ENCODE data around the gene GABRR3. TPM values are rescaled to one million over a fixed set of nuclear protein-coding genes. Genes with fewer than 3 reads are reported as not detected.
A peak's percentile ranks its signal among the peaks of the same experiment; 100 is the strongest.

The GABRR3 gene
- total and polyA plus RNA-seq, 2 experiments from 2014 or later: not detected

GRCh38 chr3:97968376-97968775 is 66.7 kb downstream of the GABRR3 start:
- Histone ChIP-seq H4K20me1 (replicated peaks; ENCODE audit: insufficient read depth) (no peaks in the 10 kb centered on the region; the same call in 1 of the 2 replicates), H3K36me3 (ENCODE audit: insufficient read depth) (no peaks in the 10 kb centered on the region), H3K4me1 (ENCODE audit: insufficient read depth) (no peaks in the 10 kb centered on the region; the same call in 1 of the 2 replicates), H3K9me2 (ENCODE audit: insufficient read depth) (0 out of 2 replicates have a peak, but pooled peaks cover 3% of the 10 kb centered on the region), H2AFZ (no peak overlapping the region), H3K27ac (ENCODE audit: low read depth) (no peak overlapping the region), H3K79me2 (replicated peaks; ENCODE audit: insufficient read depth) (peaks cover 4% of the 10 kb centered on the region; the same call in 1 of the 2 replicates), H3K4me2 (no peak overlapping the region), H3K27me3 (ENCODE audit: insufficient read depth) (peaks cover 9% of the 10 kb centered on the region), H3K4me3 (no peak overlapping the region), H3F3A (replicated peaks; ENCODE audit: low read depth) (no peaks in the 10 kb centered on the region)
- DNase-seq (ENCODE audit: low spot score): no peak
- H3K36me3 Mint-ChIP-seq (ENCODE audit: low read depth): 0 out of 3 replicates have a peak, but pooled peaks cover 3% of the 10 kb centered on the region
- H3K9me3 Mint-ChIP-seq: no peaks in the 10 kb centered on the region
- TF ChIP-seq REST (IDR thresholded peaks at IDR 0.05; ENCODE audit: unreplicated experiment): no peak
- TF ChIP-seq ZNF331 (CRISPR knock-in tag; IDR thresholded peaks at IDR 0.05; ENCODE audit: low read depth): no peak
- no peak for TF ChIP-seq ZNF114 (CRISPR knock-in tag; IDR thresholded peaks at IDR 0.05)
- TF ChIP-seq NANOG (IDR thresholded peaks at IDR 0.05; ENCODE audit: borderline replicate concordance): no peak
- H3K27ac Mint-ChIP-seq: no peak overlapping the region
- ATAC-seq: no peak
- peaks cover 11% of the 10 kb centered on the region for H3K27me3 Mint-ChIP-seq (ENCODE audit: insufficient read depth, low read depth, poor library complexity)
- H3K4me1 Mint-ChIP-seq: peaks cover 29% of the 10 kb centered on the region
- H3K4me3 Mint-ChIP-seq: no peak overlapping the region

DNA sequence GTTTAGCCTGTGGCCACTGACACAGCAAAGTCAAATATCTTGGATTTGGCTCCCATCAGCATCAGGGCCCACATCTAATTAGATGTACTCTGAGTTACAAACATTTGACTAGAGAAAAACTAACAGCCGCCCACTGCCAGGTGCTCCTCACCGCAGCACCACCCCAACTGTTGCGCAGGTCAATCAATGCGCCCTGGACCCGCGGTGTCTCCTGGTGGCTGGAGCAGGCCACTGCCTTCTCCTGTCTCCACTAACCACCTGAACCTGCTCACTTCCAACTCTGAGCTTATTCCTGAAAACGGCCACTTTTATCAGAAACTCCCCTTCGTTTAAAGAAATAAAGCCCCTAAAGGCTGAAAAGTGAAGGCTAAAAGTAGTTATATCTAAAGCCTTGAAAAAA is 67.1 kb downstream of the GABRR3 start:
- peaks cover 5% of the 10 kb centered on the region for H3K27me3 ChIP-seq (ENCODE audit: insufficient read depth)
- ATAC-seq: peak; percentile 70
- H3K27me3 Mint-ChIP-seq (ENCODE audit: insufficient read depth, low read depth, poor library complexity): peaks cover 9% of the 10 kb centered on the region
- H2AFZ ChIP-seq: no peak overlapping the region
- H4K20me1 ChIP-seq (replicated peaks; ENCODE audit: insufficient read depth): no peaks in the 10 kb centered on the region; the same call in 1 of the 2 replicates
- H3K4me3 Mint-ChIP-seq: no peak overlapping the region
- peak; percentile 56 for DNase-seq (ENCODE audit: low spot score)
- no peak overlapping the region for H3K4me2 ChIP-seq
- H3K4me1 Mint-ChIP-seq: peaks cover 29% of the 10 kb centered on the region
- H3K9me3 Mint-ChIP-seq: no peaks in the 10 kb centered on the region
- H3K4me3 ChIP-seq: no peak overlapping the region
- H3K4me1 ChIP-seq (ENCODE audit: insufficient read depth): no peaks in the 10 kb centered on the region; the same call in 1 of the 2 replicates
- H3K79me2 ChIP-seq (replicated peaks; ENCODE audit: insufficient read depth): peaks cover 4% of the 10 kb centered on the region; the same call in 1 of the 2 replicates
- H3K36me3 ChIP-seq (ENCODE audit: insufficient read depth): no peaks in the 10 kb centered on the region
- 0 out of 3 replicates have a peak, but pooled peaks cover 3% of the 10 kb centered on the region for H3K36me3 Mint-ChIP-seq (ENCODE audit: low read depth)
- H3K27ac Mint-ChIP-seq: no peak overlapping the region
- peak; percentile 55 to 67 for TF ChIP-seq CTCF (conservative IDR thresholded peaks at IDR 0.05; ENCODE audit: low read depth in 2 of 2)
- TF ChIP-seq EZH2phosphoT487 (IDR thresholded peaks at IDR 0.05; ENCODE audit: unreplicated experiment): no peak
- no peak for TF ChIP-seq REST (IDR thresholded peaks at IDR 0.05; ENCODE audit: unreplicated experiment)
- no peak for TF ChIP-seq NANOG (IDR thresholded peaks at IDR 0.05; ENCODE audit: borderline replicate concordance)
- H3K9me2 ChIP-seq (ENCODE audit: insufficient read depth): 0 out of 2 replicates have a peak, but pooled peaks cover 3% of the 10 kb centered on the region
- no peaks in the 10 kb centered on the region for H3F3A ChIP-seq (replicated peaks; ENCODE audit: low read depth)
- H3K27ac ChIP-seq (ENCODE audit: low read depth): no peak overlapping the region

All from GM23338 (cell line).